GM23338 (cell line): ENCODE measurements around the gene MYOZ2. TPM values are rescaled to one million over a fixed set of nuclear protein-coding genes. Genes with fewer than 3 reads are reported as not detected.

Experiments
- ATAC-seq: fragments of 200-7000 bp; cut with Tn5 transposase; 3 replicates; pipeline ENCODE4 v1.9.1; 2020
- DNase-seq: peaks from one replicate; pipeline ENCODE4 v3.0.0-alpha.2; 2015; ENCODE audit warnings: low spot score
- H2AFZ ChIP-seq: fragments of 200-600 bp; sonication (generic); 2 replicates; pipeline ENCODE4 v1.8.0; 2016; ENCODE audit warnings: antibody characterized with exemption, mild to moderate bottlenecking, moderate library complexity
- H3F3A ChIP-seq: fragments of 200-600 bp; sonication (generic); replicated peaks from 2 replicates; pipeline ENCODE4 v1.8.0; 2017; ENCODE audit warnings: antibody characterized with exemption, mixed run types, low read depth
- H3K27ac ChIP-seq: fragments of 200-600 bp; sonication (generic); 2 replicates; pipeline ENCODE4 v1.6.1; 2016; ENCODE audit warnings: low read depth
- H3K27me3 ChIP-seq: fragments of 200-600 bp; sonication (generic); 2 replicates; pipeline ENCODE4 v1.8.0; 2016; ENCODE audit warnings: mild to moderate bottlenecking, mixed run types, moderate library complexity; ENCODE audit not compliant: insufficient read depth
- H3K36me3 ChIP-seq: fragments of 200-600 bp; sonication (generic); 2 replicates; pipeline ENCODE4 v1.8.0; 2016; ENCODE audit warnings: mild to moderate bottlenecking; ENCODE audit not compliant: insufficient read depth
- H3K4me1 ChIP-seq: fragments of 200-600 bp; sonication (generic); 2 replicates; pipeline ENCODE4 v1.8.0; 2016; ENCODE audit warnings: mild to moderate bottlenecking, moderate library complexity; ENCODE audit not compliant: insufficient read depth
- H3K4me2 ChIP-seq: fragments of 200-600 bp; sonication (generic); 2 replicates; pipeline ENCODE4 v1.7.1; 2017; ENCODE audit warnings: mixed run types
- H3K4me3 ChIP-seq: fragments of 200-600 bp; sonication (generic); 2 replicates; pipeline ENCODE4 v1.6.1; 2016; ENCODE audit warnings: mixed run types
- H3K79me2 ChIP-seq: fragments of 200-600 bp; sonication (generic); replicated peaks from 2 replicates; pipeline ENCODE4 v1.8.0; 2017; ENCODE audit warnings: mild to moderate bottlenecking; ENCODE audit not compliant: insufficient read depth
- H3K9me2 ChIP-seq: fragments of 200-600 bp; sonication (generic); 2 replicates; pipeline ENCODE4 v1.8.0; 2017; ENCODE audit not compliant: insufficient read depth
- H4K20me1 ChIP-seq: fragments of 200-600 bp; sonication (generic); replicated peaks from 2 replicates; pipeline ENCODE4 v1.8.0; 2017; ENCODE audit warnings: mild to moderate bottlenecking; ENCODE audit not compliant: insufficient read depth
- H3K27ac Mint-ChIP-seq: 2 replicates; pipeline ENCODE4 v1.8.0; 2020; ENCODE audit warnings: inconsistent platforms, mild to moderate bottlenecking, moderate library complexity, mixed read lengths
- H3K27me3 Mint-ChIP-seq: 3 replicates; pipeline ENCODE4 v1.8.0; 2022; ENCODE audit warnings: low read depth, mild to moderate bottlenecking, moderate library complexity, mixed read lengths, inconsistent platforms; ENCODE audit not compliant: insufficient read depth, poor library complexity
- H3K36me3 Mint-ChIP-seq: 3 replicates; pipeline ENCODE4 v1.8.0; 2021; ENCODE audit warnings: low read depth, mild to moderate bottlenecking, inconsistent platforms, moderate library complexity, mixed read lengths
- H3K4me1 Mint-ChIP-seq: 3 replicates; pipeline ENCODE4 v1.8.0; 2020; ENCODE audit warnings: mild to moderate bottlenecking, inconsistent platforms, mixed read lengths
- H3K4me3 Mint-ChIP-seq: 3 replicates; pipeline ENCODE4 v1.8.0; 2021; ENCODE audit warnings: moderate library complexity, mild to moderate bottlenecking, inconsistent platforms, mixed read lengths
- H3K9me3 Mint-ChIP-seq: 3 replicates; pipeline ENCODE4 v1.8.0; 2020; ENCODE audit warnings: moderate library complexity, mild to moderate bottlenecking, inconsistent platforms, mixed read lengths
- CREB1 ChIP-seq: fragments of 250-450 bp; sonication (Bioruptor Pico); IDR thresholded peaks from 2 replicates; pipeline ENCODE4 v1.5.0; 2020; ENCODE audit warnings: low read depth, mild to moderate bottlenecking, moderate library complexity
- ETS1 ChIP-seq: IDR thresholded peaks from 2 replicates; pipeline ENCODE4 v1.6.1; 2016; ENCODE audit warnings: antibody characterized with exemption
- EZH2 ChIP-seq: fragments of 200-600 bp; sonication (generic); IDR thresholded peaks from one replicate; pipeline ENCODE4 v1.8.0; 2017; ENCODE audit warnings: antibody characterized with exemption, mild to moderate bottlenecking, low read depth; ENCODE audit not compliant: unreplicated experiment
- JUNB ChIP-seq: IDR thresholded peaks from one replicate; pipeline ENCODE4 v1.6.1; 2016; ENCODE audit warnings: antibody characterized with exemption; ENCODE audit not compliant: unreplicated experiment
- NANOG ChIP-seq: IDR thresholded peaks from 2 replicates; pipeline ENCODE4 v1.6.1; 2016; ENCODE audit warnings: antibody characterized with exemption, borderline replicate concordance
- STAT1 ChIP-seq: IDR thresholded peaks from one replicate; pipeline ENCODE4 v1.6.1; 2016; ENCODE audit warnings: antibody characterized with exemption; ENCODE audit not compliant: unreplicated experiment
- ZNF331 ChIP-seq: fragments of 250-450 bp; sonication (Bioruptor Pico); IDR thresholded peaks from 2 replicates; pipeline ENCODE4 v1.5.0; 2020; ENCODE audit warnings: low read depth, mild to moderate bottlenecking, moderate library complexity
- polyA plus RNA-seq: library from polyadenylated mRNA; unstranded; fragments of >200 nt; fragmentation: Nextera tagmentation; extraction: Ambion mirVana; gene quantifications from 2 replicates; pipeline ENCODE4 v1.2.1, GENCODE V29; 2016
- total RNA-seq: library from RNA; depleted of rRNA; stranded (reverse); fragments of >200 nt; shearing (Covaris generic); gene quantifications from 2 replicates; pipeline ENCODE4 v1.2.3, GENCODE V29; 2014
- TF ChIP-seq, protein P1 (sequence below), 2 experiments: fragments of 200-600 bp in 1 of 2; sonication (generic) in 1 of 2; conservative IDR thresholded peaks; 2 replicates each; pipeline versions ENCODE4 v1.5.1 to v1.6.1; 2016 to 2017; ENCODE audit warnings: antibody characterized with exemption in 2 of 2, low read depth in 2 of 2, mild to moderate bottlenecking in 2 of 2, moderate library complexity in 1 of 2
- TF ChIP-seq, protein P2 (sequence below): fragments of 250-450 bp; sonication (Bioruptor Pico); IDR thresholded peaks from 2 replicates; pipeline ENCODE4 v1.5.0; 2020; ENCODE audit warnings: mild to moderate bottlenecking, moderate library complexity
- TF ChIP-seq, protein P3 (sequence below): IDR thresholded peaks from one replicate; pipeline ENCODE4 v1.6.1; 2018; ENCODE audit warnings: antibody characterized with exemption; ENCODE audit not compliant: unreplicated experiment

MYOZ2 gene
- total and polyA plus RNA-seq, 2 experiments from 2014 or later, result not detected

- TF ChIP-seq, protein P1, sequence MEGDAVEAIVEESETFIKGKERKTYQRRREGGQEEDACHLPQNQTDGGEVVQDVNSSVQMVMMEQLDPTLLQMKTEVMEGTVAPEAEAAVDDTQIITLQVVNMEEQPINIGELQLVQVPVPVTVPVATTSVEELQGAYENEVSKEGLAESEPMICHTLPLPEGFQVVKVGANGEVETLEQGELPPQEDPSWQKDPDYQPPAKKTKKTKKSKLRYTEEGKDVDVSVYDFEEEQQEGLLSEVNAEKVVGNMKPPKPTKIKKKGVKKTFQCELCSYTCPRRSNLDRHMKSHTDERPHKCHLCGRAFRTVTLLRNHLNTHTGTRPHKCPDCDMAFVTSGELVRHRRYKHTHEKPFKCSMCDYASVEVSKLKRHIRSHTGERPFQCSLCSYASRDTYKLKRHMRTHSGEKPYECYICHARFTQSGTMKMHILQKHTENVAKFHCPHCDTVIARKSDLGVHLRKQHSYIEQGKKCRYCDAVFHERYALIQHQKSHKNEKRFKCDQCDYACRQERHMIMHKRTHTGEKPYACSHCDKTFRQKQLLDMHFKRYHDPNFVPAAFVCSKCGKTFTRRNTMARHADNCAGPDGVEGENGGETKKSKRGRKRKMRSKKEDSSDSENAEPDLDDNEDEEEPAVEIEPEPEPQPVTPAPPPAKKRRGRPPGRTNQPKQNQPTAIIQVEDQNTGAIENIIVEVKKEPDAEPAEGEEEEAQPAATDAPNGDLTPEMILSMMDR (conservative IDR thresholded peaks at IDR 0.05; ENCODE audit: low read depth in 2 of 2), result no peak
- no peak for TF ChIP-seq ZNF331 (CRISPR knock-in tag)
Measured at GRCh38 chr4:119233191-119233590, 97.6 kb downstream of the MYOZ2 start (continued).

- Mint-ChIP-seq H3K27me3 (no peaks in the 10 kb centered on the region), H3K9me3 (no peaks in the 10 kb centered on the region), H3K36me3 (peaks cover 4% of the 10 kb centered on the region; the same call in 2 of the 3 replicates), H3K27ac (peak overlapping the region; percentile 52), H3K4me1 (peaks cover 11% of the 10 kb centered on the region; the same call in 2 of the 3 replicates), H3K4me3 (no peak overlapping the region)
- Histone ChIP-seq H3K4me3 (no peak overlapping the region), H3K27me3 (no peaks in the 10 kb centered on the region), H3K27ac (no peak overlapping the region), H3K9me2 (no peaks in the 10 kb centered on the region), H2AFZ (no peak overlapping the region), H3K4me1 (peaks cover 8% of the 10 kb centered on the region; the same call in 1 of the 2 replicates), H3F3A (no peaks in the 10 kb centered on the region), H3K79me2 (peaks cover 54% of the 10 kb centered on the region), H3K36me3 (no peaks in the 10 kb centered on the region), H3K4me2 (no peak overlapping the region), H4K20me1 (peaks cover 9% of the 10 kb centered on the region; the same call in 1 of the 2 replicates)
- no peak for ATAC-seq
- no peak for DNase-seq
- TF ChIP-seq ETS1 (no peak), JUNB (no peak), EZH2 (no peak), NANOG (no peak), CREB1 (CRISPR knock-in tag) (no peak), ZNF331 (CRISPR knock-in tag) (no peak), STAT1 (no peak)
- TF ChIP-seq, protein P2, sequence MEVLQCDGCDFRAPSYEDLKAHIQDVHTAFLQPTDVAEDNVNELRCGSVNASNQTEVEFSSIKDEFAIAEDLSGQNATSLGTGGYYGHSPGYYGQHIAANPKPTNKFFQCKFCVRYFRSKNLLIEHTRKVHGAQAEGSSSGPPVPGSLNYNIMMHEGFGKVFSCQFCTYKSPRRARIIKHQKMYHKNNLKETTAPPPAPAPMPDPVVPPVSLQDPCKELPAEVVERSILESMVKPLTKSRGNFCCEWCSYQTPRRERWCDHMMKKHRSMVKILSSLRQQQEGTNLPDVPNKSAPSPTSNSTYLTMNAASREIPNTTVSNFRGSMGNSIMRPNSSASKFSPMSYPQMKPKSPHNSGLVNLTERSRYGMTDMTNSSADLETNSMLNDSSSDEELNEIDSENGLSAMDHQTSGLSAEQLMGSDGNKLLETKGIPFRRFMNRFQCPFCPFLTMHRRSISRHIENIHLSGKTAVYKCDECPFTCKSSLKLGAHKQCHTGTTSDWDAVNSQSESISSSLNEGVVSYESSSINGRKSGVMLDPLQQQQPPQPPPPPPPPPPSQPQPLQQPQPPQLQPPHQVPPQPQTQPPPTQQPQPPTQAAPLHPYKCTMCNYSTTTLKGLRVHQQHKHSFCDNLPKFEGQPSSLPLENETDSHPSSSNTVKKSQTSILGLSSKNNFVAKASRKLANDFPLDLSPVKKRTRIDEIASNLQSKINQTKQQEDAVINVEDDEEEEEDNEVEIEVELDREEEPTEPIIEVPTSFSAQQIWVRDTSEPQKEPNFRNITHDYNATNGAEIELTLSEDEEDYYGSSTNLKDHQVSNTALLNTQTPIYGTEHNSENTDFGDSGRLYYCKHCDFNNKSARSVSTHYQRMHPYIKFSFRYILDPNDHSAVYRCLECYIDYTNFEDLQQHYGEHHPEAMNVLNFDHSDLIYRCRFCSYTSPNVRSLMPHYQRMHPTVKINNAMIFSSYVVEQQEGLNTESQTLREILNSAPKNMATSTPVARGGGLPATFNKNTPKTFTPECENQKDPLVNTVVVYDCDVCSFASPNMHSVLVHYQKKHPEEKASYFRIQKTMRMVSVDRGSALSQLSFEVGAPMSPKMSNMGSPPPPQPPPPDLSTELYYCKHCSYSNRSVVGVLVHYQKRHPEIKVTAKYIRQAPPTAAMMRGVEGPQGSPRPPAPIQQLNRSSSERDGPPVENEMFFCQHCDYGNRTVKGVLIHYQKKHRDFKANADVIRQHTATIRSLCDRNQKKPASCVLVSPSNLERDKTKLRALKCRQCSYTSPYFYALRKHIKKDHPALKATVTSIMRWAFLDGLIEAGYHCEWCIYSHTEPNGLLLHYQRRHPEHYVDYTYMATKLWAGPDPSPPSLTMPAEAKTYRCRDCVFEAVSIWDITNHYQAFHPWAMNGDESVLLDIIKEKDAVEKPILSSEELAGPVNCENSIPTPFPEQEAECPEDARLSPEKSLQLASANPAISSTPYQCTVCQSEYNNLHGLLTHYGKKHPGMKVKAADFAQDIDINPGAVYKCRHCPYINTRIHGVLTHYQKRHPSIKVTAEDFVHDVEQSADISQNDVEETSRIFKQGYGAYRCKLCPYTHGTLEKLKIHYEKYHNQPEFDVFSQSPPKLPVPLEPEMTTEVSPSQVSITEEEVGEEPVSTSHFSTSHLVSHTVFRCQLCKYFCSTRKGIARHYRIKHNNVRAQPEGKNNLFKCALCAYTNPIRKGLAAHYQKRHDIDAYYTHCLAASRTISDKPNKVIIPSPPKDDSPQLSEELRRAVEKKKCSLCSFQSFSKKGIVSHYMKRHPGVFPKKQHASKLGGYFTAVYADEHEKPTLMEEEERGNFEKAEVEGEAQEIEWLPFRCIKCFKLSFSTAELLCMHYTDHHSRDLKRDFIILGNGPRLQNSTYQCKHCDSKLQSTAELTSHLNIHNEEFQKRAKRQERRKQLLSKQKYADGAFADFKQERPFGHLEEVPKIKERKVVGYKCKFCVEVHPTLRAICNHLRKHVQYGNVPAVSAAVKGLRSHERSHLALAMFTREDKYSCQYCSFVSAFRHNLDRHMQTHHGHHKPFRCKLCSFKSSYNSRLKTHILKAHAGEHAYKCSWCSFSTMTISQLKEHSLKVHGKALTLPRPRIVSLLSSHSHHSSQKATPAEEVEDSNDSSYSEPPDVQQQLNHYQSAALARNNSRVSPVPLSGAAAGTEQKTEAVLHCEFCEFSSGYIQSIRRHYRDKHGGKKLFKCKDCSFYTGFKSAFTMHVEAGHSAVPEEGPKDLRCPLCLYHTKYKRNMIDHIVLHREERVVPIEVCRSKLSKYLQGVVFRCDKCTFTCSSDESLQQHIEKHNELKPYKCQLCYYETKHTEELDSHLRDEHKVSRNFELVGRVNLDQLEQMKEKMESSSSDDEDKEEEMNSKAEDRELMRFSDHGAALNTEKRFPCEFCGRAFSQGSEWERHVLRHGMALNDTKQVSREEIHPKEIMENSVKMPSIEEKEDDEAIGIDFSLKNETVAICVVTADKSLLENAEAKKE (CRISPR knock-in tag), result no peak
- TF ChIP-seq, protein P1 (conservative IDR thresholded peaks at IDR 0.05; ENCODE audit: low read depth in 2 of 2), result no peak
- TF ChIP-seq, protein P3, sequence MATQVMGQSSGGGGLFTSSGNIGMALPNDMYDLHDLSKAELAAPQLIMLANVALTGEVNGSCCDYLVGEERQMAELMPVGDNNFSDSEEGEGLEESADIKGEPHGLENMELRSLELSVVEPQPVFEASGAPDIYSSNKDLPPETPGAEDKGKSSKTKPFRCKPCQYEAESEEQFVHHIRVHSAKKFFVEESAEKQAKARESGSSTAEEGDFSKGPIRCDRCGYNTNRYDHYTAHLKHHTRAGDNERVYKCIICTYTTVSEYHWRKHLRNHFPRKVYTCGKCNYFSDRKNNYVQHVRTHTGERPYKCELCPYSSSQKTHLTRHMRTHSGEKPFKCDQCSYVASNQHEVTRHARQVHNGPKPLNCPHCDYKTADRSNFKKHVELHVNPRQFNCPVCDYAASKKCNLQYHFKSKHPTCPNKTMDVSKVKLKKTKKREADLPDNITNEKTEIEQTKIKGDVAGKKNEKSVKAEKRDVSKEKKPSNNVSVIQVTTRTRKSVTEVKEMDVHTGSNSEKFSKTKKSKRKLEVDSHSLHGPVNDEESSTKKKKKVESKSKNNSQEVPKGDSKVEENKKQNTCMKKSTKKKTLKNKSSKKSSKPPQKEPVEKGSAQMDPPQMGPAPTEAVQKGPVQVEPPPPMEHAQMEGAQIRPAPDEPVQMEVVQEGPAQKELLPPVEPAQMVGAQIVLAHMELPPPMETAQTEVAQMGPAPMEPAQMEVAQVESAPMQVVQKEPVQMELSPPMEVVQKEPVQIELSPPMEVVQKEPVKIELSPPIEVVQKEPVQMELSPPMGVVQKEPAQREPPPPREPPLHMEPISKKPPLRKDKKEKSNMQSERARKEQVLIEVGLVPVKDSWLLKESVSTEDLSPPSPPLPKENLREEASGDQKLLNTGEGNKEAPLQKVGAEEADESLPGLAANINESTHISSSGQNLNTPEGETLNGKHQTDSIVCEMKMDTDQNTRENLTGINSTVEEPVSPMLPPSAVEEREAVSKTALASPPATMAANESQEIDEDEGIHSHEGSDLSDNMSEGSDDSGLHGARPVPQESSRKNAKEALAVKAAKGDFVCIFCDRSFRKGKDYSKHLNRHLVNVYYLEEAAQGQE, result no peak
Measured at GRCh38 chr4:119233750-119234149, 98.1 kb downstream of the MYOZ2 start.
